Neural progenitor cell (in vitro differentiated cells): Measurements from ENCODE around the gene SHD. TPM values are rescaled to one million over a fixed set of nuclear protein-coding genes. Genes with fewer than 3 reads are reported as not detected.

ENCODE experiments used
- DNase-seq: peaks from one replicate; pipeline ENCODE4 v3.0.0-alpha.2; 2016; ENCODE audit warnings: low spot score
- H2AFZ ChIP-seq: fragments of 200-600 bp; sonication (generic); replicated peaks from 2 replicates; pipeline ENCODE4 v1.6.1; 2016; ENCODE audit warnings: antibody characterized with exemption
- H3F3A ChIP-seq: fragments of 200-600 bp; sonication (generic); 2 replicates; pipeline ENCODE4 v1.6.1; 2016; ENCODE audit warnings: antibody characterized with exemption, low read depth
- H3K27ac ChIP-seq: fragments of 200-600 bp; sonication (generic); 2 replicates; pipeline ENCODE4 v1.5.1; 2016; ENCODE audit warnings: mild to moderate bottlenecking
- H3K27me3 ChIP-seq: fragments of 200-600 bp; sonication (generic); 2 replicates; pipeline ENCODE4 v1.6.1; 2016; ENCODE audit warnings: mild to moderate bottlenecking, moderate library complexity
- H3K36me3 ChIP-seq: fragments of 200-600 bp; sonication (generic); 2 replicates; pipeline ENCODE4 v1.5.1; 2016
- H3K4me1 ChIP-seq: fragments of 200-600 bp; sonication (generic); 2 replicates; pipeline ENCODE4 v1.6.1; 2016; ENCODE audit warnings: mixed run types
- H3K4me2 ChIP-seq: fragments of 200-600 bp; sonication (generic); 2 replicates; pipeline ENCODE4 v1.6.1; 2016
- H3K4me3 ChIP-seq: fragments of 200-600 bp; sonication (generic); 2 replicates; pipeline ENCODE4 v1.5.1; 2016
- H3K79me2 ChIP-seq: fragments of 200-600 bp; sonication (generic); 2 replicates; pipeline ENCODE4 v1.6.1; 2016; ENCODE audit warnings: low read depth
- H3K9ac ChIP-seq: fragments of 200-600 bp; sonication (generic); 2 replicates; pipeline ENCODE4 v1.6.1; 2016
- H3K9me3 ChIP-seq: fragments of 200-600 bp; sonication (generic); 2 replicates; pipeline ENCODE4 v1.5.1; 2016; ENCODE audit warnings: low read depth
- H4K20me1 ChIP-seq: fragments of 200-600 bp; sonication (generic); 2 replicates; pipeline ENCODE4 v1.6.1; 2016; ENCODE audit warnings: low read depth
- H3K27ac Mint-ChIP-seq: 3 replicates; pipeline ENCODE4 v1.8.0; 2021; ENCODE audit warnings: mixed read lengths
- H3K27me3 Mint-ChIP-seq: 2 replicates; pipeline ENCODE4 v1.8.0; 2022; ENCODE audit warnings: low read depth, mild to moderate bottlenecking, inconsistent platforms, moderate library complexity, mixed read lengths; ENCODE audit not compliant: insufficient read depth
- H3K36me3 Mint-ChIP-seq: 3 replicates; pipeline ENCODE4 v1.8.0; 2021; ENCODE audit warnings: mixed read lengths
- H3K4me1 Mint-ChIP-seq: 3 replicates; pipeline ENCODE4 v1.8.0; 2021; ENCODE audit warnings: mixed read lengths
- H3K4me3 Mint-ChIP-seq: 3 replicates; pipeline ENCODE4 v1.8.0; 2021; ENCODE audit warnings: mild to moderate bottlenecking, moderate library complexity, mixed read lengths
- H3K9me3 Mint-ChIP-seq: 3 replicates; pipeline ENCODE4 v1.8.0; 2020; ENCODE audit warnings: mixed read lengths
- EZH2 ChIP-seq: fragments of 200-600 bp; sonication (generic); IDR thresholded peaks from 2 replicates; pipeline ENCODE4 v1.6.1; 2017; ENCODE audit warnings: antibody characterized with exemption, mild to moderate bottlenecking, moderate library complexity
- EZH2phosphoT487 ChIP-seq: fragments of 200-600 bp; sonication (generic); IDR thresholded peaks from 2 replicates; pipeline ENCODE4 v1.6.1; 2017; ENCODE audit warnings: antibody characterized with exemption
- total RNA-seq: library from RNA; depleted of rRNA; stranded (reverse); fragments of >200 nt; gene quantifications from 2 replicates; pipeline ENCODE4 v1.2.3, GENCODE V29; 2015; ENCODE audit warnings: low replicate concordance
- TF ChIP-seq, protein P1 (sequence below): fragments of 200-600 bp; sonication (generic); IDR thresholded peaks from 2 replicates; pipeline ENCODE4 v1.5.1; 2017; ENCODE audit warnings: antibody characterized with exemption, mild to moderate bottlenecking

SHD gene
- total RNA-seq, 1 donor from 2014 or later, result not detected

DNA sequence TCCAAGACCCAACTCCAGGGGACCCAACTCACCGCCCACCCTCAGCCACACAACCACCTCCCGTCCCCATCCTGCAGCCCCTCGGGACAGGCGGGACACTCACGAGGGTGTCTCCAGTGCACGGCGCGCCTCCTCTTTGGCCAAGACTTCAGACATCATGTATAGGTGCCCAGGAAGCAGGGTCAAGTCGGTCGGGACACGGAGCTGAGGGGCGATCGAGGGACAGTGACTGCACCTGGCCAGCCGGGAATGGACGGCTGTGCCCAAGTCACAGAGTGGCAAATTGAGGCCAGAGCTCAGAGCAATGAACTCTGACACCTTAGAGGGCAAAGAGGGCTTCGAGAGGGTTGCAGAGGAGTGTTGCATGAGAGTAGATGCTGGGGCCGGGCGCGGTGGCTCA lies 50.8 kb downstream of the SHD start:
- Mint-ChIP-seq H3K4me1 (peaks cover 22% of the 10 kb centered on the region), H3K4me3 (peak overlapping the region; percentile 74), H3K36me3 (peaks cover 13% of the 10 kb centered on the region), H3K27ac (no peak overlapping the region), H3K27me3 (peaks cover 12% of the 10 kb centered on the region), H3K9me3 (no peaks in the 10 kb centered on the region)
- no peaks in the 10 kb centered on the region for H3K79me2 ChIP-seq
- no peak overlapping the region for H3K9ac ChIP-seq
- no peak overlapping the region for H3K4me2 ChIP-seq
- no peaks in the 10 kb centered on the region for H3K9me3 ChIP-seq
- H3K27ac ChIP-seq, result no peak overlapping the region
- DNase-seq, result no peak
- no peaks in the 10 kb centered on the region for H3K36me3 ChIP-seq
- peaks cover 5% of the 10 kb centered on the region for H4K20me1 ChIP-seq
- no peak overlapping the region for H3K4me3 ChIP-seq
- H3K27me3 ChIP-seq, result peaks cover 11% of the 10 kb centered on the region
- H2AFZ ChIP-seq, result no peak overlapping the region
- peaks cover 3% of the 10 kb centered on the region for H3K4me1 ChIP-seq
- H3F3A ChIP-seq, result peaks cover 21% of the 10 kb centered on the region
- TF ChIP-seq EZH2 (no peak), EZH2phosphoT487 (no peak)
- TF ChIP-seq, protein P1, sequence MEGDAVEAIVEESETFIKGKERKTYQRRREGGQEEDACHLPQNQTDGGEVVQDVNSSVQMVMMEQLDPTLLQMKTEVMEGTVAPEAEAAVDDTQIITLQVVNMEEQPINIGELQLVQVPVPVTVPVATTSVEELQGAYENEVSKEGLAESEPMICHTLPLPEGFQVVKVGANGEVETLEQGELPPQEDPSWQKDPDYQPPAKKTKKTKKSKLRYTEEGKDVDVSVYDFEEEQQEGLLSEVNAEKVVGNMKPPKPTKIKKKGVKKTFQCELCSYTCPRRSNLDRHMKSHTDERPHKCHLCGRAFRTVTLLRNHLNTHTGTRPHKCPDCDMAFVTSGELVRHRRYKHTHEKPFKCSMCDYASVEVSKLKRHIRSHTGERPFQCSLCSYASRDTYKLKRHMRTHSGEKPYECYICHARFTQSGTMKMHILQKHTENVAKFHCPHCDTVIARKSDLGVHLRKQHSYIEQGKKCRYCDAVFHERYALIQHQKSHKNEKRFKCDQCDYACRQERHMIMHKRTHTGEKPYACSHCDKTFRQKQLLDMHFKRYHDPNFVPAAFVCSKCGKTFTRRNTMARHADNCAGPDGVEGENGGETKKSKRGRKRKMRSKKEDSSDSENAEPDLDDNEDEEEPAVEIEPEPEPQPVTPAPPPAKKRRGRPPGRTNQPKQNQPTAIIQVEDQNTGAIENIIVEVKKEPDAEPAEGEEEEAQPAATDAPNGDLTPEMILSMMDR, result no peak

DNA sequence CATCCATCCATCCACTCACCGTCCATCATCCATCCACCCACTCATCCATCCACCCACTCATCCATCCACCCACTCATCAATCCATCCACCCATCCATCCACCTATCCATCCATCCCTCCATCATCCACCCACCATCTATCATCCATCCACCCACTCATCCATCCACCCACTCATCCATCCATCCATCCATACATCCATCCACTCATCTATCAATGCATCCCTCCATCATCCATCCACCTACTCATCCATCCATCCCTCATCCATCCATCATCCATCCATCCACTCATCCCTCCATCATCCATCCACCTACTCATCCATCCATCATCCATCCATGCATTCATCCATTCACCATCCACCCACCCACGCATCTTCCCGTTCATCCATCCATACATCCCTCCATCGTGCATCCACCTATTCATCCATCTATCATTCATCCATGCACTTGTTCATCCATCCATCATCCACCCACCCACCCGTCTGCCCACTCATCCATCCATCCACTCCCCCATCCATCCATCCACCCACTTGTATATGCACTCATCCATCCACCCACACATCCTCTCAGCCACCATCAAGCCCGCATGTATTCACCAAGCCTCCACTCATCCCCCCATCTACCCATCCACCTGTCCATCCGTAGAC lies 56.0 kb downstream of the SHD start:
- H3F3A ChIP-seq, result peaks cover 17% of the 10 kb centered on the region
- H3K9ac ChIP-seq, result no peak overlapping the region
- Mint-ChIP-seq H3K27me3 (peaks cover 16% of the 10 kb centered on the region), H3K27ac (no peak overlapping the region), H3K36me3 (peaks cover 24% of the 10 kb centered on the region), H3K9me3 (no peaks in the 10 kb centered on the region), H3K4me3 (peak overlapping the region; percentile 5), H3K4me1 (peaks cover 18% of the 10 kb centered on the region)
- no peak overlapping the region for H2AFZ ChIP-seq
- H3K4me1 ChIP-seq, result peaks cover 14% of the 10 kb centered on the region
- no peaks in the 10 kb centered on the region for H4K20me1 ChIP-seq
- DNase-seq, result no peak
- no peaks in the 10 kb centered on the region for H3K79me2 ChIP-seq
- H3K36me3 ChIP-seq, result no peaks in the 10 kb centered on the region
- H3K4me2 ChIP-seq, result no peak overlapping the region
- H3K27ac ChIP-seq, result no peak overlapping the region
- H3K9me3 ChIP-seq, result no peaks in the 10 kb centered on the region
- TF ChIP-seq EZH2 (no peak), EZH2phosphoT487 (no peak)
- TF ChIP-seq, protein P1, result no peak
- H3K4me3 ChIP-seq, result no peak overlapping the region
- H3K27me3 ChIP-seq, result peaks cover 9% of the 10 kb centered on the region

DNA sequence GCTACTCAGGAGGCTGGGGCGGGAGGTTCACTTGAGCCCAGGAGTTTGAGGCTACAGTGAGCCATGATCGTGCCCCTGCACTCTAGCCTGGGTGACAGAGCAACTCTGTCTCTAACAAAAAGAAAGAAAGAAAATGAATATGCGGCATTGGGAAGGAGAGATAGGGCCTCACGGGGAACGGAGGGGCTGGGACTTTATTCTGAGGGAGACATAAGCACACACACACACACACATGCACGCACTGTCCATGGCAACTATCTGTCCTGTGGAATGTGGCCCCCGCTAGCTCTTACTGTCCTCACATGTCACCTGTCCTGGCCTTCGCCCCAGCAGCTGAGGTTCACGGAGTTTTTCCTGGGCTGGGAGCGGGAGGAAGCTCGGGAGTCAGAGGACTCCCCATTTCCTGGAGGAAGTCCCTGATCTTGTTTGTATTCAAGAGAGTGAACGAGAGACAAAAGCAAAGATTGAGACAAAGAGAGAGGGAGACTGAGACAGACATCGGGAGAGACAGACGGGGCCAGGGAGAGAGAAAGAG lies 58.9 kb downstream of the SHD start:
- peaks cover 24% of the 10 kb centered on the region for H3K36me3 Mint-ChIP-seq
- H3K9me3 Mint-ChIP-seq, result no peaks in the 10 kb centered on the region
- H3K4me3 ChIP-seq, result peak overlapping the region; percentile 35
- H3K36me3 ChIP-seq, result no peaks in the 10 kb centered on the region
- H3K79me2 ChIP-seq, result no peaks in the 10 kb centered on the region
- H2AFZ ChIP-seq, result peak overlapping the region; percentile 58
- H3K4me1 ChIP-seq, result peaks cover 18% of the 10 kb centered on the region
- H3K27ac Mint-ChIP-seq, result peak overlapping the region; percentile 74
- peaks cover 15% of the 10 kb centered on the region for H3K27me3 Mint-ChIP-seq
- H3K4me1 Mint-ChIP-seq, result peaks cover 25% of the 10 kb centered on the region
- H3K27ac ChIP-seq, result no peak overlapping the region
- no peak overlapping the region for H3K9ac ChIP-seq
- peak; percentile 42 for DNase-seq
- no peaks in the 10 kb centered on the region for H3K9me3 ChIP-seq
- no peaks in the 10 kb centered on the region for H4K20me1 ChIP-seq
- H3K27me3 ChIP-seq, result peaks cover 9% of the 10 kb centered on the region
- H3F3A ChIP-seq, result peaks cover 31% of the 10 kb centered on the region
- TF ChIP-seq EZH2 (no peak), EZH2phosphoT487 (no peak)
- TF ChIP-seq, protein P1, result no peak
- peak overlapping the region; percentile 76 for H3K4me2 ChIP-seq
- H3K4me3 Mint-ChIP-seq, result peak overlapping the region; percentile 68
